ENCODE measurements around the gene KCTD12.
"Not testable (repeated sequence)": the region's sequence is repeated elsewhere in the genome, so short reads cannot be mapped to it uniquely, and the experiment has no call there.

Gene KCTD12

DNA sequence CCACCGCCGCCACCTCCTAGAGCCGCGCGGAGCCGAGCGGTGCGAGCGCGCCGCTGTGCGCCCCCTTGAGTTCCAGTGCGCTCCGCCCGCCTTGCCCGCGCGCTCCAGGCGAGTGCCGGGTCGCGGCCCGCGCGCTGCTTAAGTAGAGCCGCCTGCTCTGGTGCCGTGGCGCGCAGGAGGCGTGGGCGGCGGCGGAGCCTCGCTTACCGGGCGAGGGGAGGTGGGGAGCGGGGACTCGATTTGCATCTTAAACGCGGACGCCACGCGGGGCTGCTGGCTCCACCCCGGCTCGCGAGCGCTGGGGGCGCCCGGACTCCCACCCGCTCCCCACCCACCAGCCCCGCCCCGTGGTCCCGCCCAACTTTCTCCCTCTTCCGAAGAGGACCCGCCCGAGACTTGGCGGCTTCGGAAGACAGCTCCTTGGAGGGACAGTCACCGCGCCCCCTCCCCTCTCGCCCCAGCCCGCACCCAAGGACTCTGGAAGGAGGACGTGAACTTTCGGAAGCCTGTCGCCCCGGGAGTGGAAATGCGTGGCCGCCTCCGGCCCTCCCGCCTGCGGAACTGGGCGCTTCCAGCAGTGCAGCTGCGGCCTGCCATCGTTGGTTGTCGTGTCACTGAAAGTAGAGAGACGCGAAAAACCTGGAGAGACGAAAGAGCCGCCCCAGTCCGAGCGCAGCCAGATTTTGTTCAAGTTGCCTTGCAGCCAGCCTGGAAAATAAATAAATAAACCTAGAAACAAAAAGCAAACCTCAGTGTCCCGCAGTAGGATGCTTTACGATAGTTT is at the start of gene KCTD12:
KCTD12 (minus strand) TSS at position 114 of the 784 bp plus-strand sequence. CDS start 257 bp downstream, outside the sequence.
- no peak for DNase-seq

DNA sequence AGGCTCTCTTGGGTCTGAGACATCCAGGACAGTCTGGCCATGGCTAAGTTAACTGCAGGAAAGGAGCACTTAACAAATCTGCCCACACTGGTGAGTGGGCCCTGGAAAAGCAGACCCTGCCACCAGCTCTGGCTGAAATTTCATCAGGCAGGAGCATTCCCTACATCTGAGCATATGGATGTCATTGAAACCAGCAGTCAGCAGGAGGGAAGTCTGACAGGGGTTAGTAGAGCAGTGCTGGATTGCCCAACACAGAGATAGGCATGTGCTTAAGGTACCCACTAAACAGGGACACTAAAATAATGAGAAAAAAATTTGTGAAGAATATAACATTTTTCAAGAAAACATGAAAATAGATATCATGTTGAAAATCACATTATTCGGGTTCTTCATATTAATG is 48.5 kb upstream of the KCTD12 start:
- no peak for DNase-seq

DNA sequence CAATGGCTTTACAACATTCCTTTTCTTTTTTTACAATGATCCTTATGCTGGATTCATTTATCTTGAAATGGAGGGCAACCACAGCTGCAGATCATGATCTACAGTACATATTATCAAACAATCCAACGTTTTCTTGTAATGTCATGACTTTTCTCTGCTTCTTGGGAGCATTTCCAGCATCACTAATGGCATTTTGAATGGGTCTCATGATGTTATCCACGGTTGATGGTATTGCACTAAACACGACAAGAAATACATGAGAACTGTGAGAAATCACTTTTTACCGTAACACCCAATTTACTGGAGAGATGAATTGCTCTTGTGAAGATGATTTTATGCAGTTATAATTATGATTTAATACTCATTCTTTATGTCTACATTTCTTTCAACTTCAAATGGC is 45.9 kb upstream of the KCTD12 start:
- no peak for DNase-seq

DNA sequence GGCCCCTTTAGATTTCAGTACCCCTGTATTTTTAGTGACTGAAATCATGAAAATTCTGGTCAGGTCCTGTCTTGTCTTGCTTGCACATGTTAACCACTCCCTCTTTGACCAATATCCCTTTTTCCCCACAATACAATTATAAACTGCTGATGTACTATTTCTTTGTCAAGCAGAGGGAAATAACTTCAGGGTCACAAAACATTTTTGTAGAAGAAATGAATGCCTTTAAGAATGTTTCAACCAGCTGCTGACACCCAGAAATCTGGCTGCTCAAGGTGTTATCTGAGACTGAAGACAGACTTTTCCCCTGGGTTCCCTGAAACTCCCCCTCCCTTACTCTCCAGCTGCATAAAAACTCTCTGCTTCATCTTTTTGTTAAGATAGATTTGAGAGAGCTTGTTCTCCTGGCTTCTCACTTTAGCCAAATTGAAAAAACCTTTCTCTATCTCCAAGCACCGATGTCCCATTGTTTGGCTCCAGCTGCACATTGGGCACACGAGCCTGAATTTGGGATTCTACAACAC is 43.7 kb upstream of the KCTD12 start:
- no peak for DNase-seq

DNA sequence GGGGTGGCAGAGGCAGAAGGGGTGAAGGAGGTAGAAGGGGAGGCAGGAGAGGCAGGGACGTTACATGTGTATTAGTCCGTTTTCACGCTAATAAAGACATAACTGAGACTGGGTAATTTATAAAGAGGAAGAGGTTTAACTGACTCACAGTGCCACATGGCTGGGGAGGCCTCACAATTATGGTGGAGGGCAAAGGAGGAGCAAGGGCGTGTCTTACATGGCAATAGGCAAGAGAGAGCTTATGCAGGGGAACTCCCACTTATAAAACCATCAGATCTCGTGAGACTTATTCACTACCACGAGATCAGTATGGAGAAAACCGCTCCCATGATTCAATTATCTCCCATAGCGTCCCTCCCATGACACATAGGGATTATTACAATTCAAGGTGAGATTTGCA is 43.1 kb upstream of the KCTD12 start:
- no peak for DNase-seq

DNA sequence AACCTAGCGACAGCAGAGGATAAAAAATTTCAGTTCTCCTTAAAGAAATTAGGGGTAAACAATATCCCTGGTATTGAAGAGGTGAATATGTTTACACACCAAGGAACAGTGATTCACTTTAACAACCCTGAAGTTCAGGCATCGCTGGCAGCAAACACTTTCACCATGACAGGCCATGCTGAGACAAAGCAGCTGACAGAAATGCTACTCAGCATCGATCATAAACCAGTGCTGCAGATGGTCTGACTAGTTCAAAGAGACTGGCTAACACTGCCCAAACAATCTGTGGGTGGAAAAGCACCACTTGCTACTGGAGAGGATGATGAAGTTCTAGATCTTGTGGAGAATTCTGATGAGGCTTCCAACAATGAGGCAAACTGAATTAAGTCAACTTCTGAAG is 42.3 kb upstream of the KCTD12 start:
- no peak for DNase-seq

DNA sequence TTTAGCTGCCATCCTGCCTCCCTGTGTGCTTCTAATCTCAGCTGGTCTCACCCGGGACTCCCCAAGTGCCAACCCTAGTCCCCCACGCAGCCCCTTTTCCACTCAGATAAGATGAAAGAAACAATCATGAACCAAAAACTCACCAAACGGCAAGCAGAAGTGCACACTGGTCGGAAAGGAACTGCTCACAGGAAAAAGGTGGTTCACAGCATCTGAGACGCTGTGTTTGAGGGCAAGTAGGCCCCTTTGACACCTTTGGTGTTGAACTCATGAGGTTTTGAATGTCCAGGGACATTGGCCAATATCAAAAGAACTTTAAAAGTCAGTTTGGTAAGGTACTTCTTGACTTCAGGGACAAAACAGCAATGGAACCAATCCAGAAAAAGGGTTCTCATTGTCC is 41.8 kb upstream of the KCTD12 start:
- no peak for DNase-seq

DNA sequence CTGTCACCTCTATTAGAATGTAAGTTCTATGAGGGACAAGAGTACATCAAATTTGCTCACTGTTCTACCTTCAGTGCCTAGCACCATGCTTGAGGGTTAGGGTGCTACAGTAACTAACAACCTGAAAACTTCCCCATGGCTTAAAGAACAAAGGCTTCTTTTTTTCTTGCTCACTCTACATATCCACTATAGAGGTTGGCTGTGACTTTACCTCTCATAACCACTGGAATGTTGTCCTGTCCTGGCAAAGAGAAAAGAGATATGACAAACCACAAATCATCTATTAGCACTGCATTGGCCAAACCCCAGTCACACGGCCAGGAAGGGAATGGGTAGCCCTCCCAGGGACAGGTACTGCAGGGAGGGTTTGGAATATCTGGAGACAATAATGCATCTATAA is 38.9 kb upstream of the KCTD12 start:
- DNase-seq, result no peak

DNA sequence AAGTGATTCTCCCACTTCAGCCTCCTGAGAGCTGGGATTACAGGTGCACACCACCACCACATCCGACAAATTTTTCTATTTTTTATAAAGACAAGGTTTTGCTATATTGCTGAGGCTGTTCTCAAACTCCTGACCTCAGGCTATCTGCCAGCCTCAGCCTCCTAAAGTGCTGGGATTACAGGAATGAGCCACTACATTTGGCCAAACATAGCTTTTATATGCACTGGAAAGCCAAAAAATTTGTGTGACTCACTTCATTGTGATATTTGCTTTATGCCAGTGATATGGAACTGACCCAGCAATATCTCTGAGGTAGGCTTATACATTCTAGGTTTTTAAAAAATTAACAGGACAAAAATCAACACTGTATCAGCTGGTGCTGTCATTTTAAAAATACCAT is 35.3 kb upstream of the KCTD12 start:
- no peak for DNase-seq

DNA sequence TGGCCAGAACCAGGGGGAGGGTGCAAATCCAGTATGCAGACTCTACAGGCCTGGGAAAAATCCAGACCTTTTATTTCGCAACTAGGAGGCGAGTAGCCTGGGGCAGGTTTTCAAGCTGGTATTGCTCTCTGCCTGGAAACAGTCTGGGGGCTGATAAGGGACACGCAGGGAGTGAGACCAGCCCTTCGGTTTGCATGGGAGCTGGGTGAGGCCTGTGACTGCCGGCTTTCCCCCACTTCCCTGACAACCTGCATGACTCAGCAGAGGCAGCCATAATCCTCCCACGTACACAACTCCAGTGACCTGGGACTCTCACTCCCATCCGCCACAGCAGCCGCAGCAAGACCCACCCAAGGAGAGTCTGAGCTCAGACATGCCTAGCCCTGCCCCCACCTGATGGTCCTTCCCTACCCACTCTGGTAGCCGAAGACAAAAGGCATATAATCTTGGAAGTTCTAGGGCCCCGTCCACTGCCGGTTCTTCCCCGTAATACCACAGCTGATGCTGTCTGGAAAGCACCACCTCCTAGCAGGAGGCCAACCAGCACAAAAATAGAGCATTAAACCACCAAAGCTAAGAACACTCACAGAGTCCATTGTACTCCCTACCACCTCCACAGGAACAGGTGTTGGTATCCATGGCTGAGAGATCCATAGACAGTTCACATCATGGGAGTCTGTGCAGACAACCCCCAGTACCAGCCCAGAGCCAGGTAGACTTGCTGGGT is 31.7 kb upstream of the KCTD12 start:
- DNase-seq, result not testable (repeated sequence)

DNA sequence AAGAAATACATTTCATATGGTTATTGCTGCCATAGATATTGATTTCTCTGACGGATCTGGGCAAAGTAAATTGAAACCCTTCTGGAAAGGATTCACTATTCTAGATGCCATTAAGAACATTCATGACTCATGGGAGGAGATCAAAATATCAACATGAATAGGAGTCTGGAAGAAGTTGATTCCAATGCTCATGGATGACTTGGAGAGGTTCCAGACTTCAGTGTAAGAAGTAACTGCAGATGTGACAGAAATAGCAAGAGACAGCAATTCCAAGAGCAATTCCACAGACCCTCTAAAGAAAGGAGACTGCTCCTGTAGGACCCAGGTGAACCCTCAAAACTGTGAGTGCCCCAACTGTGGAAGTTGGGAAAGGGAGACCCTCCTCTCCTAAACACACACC is 30.9 kb upstream of the KCTD12 start:
- DNase-seq, result no peak

DNA sequence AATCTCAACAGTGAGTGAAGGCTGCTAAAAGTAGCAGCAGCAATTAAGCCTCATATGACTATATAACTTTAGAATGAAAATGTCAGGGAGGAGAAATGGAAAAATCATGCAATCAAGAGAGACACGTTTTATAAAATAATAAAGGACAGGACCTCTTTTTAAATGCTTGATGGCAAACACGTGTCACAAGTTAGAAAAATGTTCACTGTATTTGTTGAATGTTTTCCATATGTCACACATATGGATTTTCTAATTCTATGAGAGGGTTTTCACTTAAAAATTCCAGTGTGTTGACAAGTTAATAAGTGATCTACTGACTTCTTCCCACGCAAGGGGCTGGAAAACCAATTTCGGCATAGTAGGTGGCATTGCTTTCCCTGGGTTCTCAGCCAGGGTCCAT is 27.7 kb upstream of the KCTD12 start:
- no peak for DNase-seq

DNA sequence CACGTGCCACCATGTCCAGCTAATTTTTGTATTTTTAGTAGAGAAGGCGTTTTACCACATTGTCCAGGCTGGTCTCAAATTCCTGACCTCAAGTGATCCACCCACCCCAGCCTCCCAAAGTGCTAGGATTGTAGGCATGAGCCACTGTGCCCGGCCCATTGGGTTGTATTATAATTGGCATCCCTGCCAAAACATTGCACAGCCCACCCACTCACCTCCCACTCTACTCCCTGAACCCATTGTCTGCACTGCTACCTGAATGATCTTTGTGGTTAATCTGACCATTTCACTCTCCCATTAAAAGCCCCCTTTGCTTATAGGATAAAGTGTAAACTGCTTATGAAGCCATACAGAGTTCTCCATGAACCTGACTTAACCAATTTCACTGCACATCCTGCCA is 26.3 kb upstream of the KCTD12 start:
- DNase-seq, result no peak

DNA sequence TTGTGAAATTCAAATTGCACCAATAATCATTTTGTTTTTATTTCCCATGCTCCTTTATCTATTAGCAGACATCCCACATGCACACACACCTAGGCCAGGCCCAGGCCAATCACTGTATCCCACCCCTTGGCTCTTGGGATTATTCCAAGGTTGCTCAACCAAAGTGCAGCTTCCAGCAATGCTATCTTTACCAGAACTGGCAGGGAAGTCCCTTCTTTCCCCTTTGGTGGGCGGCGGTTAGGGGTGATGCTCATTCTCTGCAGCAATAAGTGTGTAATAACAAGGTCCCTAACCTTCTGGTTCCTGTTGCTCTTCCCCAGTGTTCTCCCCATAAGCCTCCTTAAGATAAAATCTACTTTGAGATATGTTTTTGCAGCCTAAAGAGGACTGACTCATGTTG is 18.3 kb upstream of the KCTD12 start:
- DNase-seq, result no peak

DNA sequence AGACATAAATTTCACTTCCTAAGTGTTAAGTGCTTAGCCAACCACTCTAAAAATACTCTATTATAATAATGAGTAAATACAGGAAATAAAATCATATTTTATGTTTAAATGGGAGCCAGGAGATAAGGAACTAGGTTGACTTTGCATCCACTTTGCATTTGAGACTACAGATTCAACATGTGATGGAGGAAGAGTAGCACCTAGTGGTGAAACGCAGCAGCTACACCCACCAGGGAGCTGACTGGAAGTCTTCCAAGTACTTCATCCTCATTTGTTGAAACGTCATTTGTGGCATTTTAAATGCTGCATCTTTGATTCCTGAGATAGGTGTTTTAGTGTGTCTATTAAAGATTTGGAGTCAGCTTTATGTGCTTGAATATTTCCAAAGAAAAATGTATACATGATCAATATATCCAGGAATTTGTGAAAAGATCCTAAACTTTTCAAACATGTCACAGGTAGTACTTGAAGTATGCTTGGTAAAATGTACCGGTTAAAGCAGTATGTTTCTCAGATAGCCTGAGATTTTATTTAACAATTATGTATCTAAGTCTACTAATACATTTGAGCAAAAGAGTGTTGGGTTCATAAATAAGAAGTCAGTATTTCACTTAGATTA is 17.4 kb upstream of the KCTD12 start:
- peak; percentile 45 for DNase-seq

DNA sequence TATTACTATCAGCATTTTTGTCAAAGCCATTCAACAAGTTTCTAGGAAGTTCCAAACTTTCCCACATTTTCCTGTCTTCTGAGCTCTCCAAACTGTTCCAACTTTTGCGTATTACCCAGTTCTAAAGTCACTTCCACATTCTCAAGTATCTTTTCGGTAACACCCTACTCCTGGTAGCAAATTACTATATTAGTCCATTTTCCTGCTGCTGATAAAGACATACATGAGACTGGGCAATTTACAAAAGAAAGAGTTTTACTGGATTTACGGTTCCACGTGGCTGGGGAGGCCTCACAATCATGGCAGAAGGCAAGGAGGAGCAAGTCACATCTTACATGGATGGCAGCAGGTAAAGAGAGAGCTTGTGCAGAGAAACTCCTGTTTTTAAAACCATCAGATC is 12.9 kb upstream of the KCTD12 start:
- not testable (repeated sequence) for DNase-seq

DNA sequence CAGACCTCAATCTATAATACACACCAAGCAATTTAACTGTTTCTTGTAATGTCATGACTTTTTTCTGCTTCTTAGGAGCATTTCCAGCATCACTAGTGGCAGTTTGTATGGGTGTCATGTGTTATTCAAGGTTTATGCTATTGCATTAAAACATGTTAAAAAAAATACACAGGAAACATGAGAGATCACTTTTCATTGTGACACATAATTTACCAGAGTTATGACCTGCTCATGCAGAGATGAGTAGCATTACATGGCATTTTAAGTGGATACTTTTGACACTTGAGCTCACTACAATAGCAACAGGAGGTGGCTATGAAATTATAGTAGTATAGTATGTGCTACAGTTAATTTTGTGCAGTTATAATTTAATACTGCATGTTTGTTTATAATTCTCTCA is 11.0 kb upstream of the KCTD12 start:
- not testable (repeated sequence) for DNase-seq

DNA sequence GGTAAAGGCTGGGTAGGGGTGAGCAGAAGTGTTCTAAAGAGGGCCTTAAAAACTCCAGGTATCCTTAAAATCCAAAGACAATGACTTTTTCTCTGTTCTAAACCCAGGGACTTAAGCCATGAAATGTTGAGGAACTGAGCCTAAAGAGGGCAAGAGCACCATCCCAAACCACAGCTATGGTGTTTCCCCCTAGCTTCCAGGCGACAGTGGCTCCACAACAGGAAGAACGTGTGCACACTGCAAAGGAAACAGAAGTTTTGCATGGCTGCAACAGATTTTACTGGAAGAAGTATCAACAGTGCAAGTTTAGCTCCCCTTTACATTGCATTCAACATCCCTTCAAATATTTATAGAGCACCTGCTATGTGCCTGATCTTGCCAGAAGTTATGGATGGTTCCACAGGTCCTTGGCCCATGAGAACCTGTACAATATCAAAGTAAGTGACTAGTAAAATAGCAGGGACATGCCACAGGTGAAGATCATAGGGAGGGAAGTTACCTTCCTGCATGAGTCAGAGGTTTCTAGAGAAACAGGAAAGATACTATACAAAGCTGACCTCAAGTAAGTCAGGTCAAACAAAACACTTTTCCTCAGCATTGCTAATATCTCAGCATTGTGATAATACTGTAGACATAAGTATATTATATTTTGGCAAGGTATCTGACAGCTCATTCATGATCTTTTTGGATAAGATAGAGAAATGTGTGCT is 8.4 kb upstream of the KCTD12 start:
- no peak for DNase-seq

DNA sequence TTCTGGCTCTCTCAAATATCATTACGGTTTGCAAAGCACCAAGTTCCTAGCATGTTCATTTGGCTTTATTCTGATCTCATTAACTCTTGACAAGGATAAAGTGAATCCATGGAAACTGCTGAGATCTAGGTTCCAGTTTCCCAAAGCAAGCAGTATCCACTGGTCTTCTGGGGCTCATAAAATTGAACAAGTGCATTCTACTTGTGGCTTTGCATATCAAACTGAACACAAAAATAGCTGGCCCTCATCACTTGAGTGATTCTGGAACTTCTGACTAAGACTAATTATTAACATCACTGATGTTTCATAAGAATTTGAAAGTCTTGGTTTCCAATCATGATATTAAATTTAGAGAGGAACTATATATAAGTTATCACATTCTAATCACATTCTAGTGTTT is 6.3 kb upstream of the KCTD12 start:
- DNase-seq, result no peak

DNA sequence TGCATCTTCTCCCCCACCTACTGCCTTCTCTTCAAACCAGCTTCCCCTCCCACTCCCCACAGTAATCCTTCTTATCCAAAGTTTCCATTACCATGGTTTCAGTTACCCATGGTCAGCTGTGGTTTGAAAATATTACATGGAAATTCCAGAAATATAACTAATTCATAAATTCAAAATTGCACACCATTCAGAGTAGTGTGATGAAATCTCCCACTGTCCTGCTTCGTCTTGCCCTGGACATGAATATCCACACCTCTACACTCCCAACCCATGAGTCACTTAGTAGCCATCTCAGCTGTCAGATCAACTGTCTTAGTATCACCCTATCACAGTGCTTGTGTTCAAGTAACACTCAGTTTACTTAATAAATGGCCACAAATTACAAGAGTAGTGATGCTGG is 3.8 kb upstream of the KCTD12 start:
- no peak for DNase-seq

DNA sequence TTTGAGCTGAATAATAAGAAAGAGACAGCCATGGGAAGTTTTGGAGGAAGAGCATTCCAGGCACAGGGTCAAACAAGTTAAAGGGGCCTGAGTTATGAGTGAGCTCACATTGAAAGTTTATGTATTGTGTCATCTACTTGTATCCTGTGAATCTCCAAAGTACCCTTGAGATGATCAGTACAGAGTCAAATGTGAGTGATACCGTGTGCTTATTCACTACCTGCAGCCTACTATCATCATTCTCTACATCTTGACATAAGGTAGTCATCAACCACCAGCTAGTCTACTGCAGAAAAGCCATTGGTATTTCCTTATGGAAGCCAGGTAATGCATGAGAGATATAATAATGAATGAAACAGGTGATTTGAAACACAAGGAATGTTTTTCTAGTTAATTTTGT is 3.0 kb upstream of the KCTD12 start:
- DNase-seq, result no peak

DNA sequence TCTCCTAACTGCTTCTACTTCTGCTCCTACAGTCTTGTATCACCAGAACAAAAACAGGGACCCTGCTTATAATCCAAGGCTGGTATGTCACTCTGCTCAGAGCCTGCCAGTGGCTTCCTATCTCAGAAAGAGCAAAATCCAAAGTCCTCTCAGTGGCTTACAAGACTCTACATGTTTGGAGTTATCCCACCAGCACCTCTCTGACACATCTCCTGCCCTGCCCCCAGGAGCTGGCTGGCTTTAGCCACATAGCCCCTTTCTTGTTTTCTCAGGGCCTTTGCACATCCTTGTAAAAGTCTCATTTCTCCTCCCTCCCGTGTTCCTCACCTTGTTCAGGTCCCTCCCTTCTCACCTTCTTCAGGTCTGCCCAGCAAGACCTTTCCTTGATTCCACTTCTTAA is 2.2 kb upstream of the KCTD12 start:
- DNase-seq, result no peak

DNA sequence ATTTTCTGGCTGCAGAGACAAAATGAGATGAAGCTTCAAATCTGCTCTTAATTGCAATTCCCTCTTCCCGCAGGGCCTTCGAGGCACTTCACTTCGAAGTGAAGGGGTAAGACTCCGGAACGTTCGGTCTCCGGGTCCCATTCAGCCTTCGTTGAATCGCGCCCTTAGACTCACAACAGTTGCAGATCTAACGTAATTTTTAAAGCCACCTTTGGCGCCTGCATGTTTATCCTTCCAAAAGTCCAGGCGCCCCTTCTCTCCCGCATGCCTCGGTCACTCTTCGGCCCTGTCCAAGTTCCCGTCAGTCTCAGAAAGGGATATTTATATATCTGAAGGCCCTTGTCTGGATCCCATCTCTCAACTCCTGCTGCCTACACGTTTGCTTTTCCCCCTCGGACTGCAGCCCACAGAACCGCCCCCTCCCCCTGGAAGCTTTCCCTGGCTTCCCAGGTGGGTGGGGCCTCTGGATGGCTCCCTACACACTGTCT is 915 bp upstream of the KCTD12 start:
- no peak for DNase-seq
